HG02642 (cell line): Measurements from ENCODE around the gene ANKMY1.

Experiments used
- ATAC-seq: cut with Tn5 transposase; IDR thresholded peaks from one replicate; pipeline ENCODE4 v1.9.1; 2021; ENCODE audit warnings: mild to moderate bottlenecking; ENCODE audit not compliant: unreplicated experiment, poor library complexity

ANKMY1 gene

DNA sequence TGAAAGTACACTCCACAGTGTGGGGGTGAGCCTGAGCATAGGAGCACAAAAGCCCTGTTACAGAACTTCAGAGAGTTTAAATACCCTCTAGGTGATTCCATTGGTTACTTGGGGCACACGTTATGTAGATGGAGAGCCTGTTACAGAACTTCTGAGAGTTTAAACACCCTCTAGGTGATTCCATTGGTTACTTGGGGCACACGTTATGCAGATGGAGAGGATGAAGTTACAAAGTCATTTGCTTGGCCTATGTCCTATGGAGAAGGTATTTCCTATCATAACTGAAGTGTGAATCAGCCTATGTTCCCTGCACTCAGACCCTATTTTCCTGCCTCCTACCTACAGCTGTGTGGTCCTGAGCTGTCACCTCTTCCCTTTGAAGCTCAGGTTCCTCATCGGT is 25.0 kb upstream of the ANKMY1 start:
- ATAC-seq, result no peak

DNA sequence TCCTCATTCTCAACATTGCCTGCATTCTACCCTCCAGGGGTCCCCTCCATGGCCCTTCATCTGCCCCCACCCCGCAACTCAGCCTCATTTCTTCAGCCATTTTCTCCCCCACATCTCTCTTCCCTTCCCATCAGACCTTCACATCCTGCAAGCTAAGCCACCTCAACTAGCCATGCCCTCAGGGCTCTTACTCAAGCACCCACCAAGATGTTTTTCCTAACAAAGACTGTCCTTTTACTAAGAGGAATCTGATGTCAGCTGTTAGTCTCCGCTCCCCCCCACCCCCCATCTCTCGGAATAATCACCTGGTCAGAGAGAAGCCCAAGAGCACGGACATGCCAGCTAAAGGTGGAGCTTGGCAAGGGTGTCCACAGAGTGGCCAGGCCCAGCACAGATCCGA is 24.0 kb upstream of the ANKMY1 start:
- no peak for ATAC-seq

DNA sequence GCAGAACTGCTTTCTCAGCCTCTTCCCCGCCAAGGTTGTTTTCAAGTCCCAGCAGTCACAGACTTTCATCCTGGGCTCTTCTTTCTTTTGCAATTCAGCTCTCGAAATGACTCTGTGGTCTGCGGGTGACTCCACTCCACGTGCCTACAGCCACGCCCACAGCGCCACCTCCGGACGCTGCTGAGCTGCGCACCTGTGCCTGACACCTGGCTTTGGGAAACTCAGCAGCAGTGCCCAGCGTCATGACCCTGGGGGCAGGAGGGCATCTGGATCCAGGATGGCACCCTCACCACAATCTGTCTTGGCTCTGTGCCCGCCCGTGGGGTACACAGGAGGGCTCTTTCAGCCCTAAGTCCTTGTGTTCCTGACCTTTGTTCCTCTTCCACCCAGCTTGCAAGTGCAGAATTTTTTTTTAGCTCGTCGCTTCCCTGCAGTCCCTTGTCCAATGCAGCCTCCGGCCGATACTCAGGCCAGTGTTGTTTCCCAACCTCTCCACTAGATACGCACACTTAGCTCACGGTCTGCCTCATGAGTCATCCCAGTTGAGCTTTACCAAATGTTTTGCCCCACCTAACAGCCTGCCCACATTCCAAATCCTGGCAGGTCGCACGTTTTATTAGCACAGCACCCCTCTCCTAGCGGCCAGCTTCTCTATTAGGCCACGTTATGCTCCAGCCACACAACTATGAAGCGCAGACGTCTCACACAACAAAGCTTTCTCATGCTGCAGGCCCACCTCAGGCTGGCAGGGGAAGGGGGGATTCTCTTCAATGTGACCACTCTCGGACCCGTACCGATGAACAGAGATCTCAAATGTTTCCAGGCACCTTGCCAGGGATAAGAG is 22.2 kb upstream of the ANKMY1 start:
- ATAC-seq, result no peak

DNA sequence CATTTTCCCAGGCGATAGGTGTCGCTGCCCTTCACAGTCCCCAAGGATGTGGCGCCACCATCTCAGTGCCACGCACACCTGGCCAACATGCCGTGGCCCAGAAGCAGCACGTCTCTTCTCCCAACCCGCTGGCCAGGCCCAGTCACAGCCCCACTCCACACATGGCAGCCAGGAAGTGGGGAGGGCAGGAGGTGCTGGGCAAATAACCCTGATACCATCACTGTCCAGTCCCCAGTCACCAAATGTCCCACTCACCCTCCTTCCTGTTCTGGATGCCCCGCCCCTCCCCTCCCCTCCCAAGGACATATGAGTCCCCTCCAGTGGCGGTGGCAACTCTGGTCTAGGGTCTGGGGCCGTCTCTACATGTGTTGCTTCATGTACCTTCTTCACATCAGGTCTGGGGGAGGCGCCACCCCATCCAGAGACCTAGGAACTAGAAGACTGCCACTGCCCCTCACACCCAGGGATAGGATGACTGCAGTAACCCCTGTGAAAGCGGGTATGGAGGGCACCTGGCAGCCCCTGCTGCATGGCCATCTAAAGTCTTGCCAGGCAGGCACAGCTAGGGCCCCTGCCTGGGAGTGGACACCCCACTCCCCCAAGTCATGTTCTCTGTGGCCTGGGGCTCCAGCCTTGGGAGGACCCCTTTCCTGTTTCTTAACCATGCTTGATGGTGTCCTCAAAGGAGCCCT is 21.4 kb upstream of the ANKMY1 start:
- ATAC-seq, result no peak

DNA sequence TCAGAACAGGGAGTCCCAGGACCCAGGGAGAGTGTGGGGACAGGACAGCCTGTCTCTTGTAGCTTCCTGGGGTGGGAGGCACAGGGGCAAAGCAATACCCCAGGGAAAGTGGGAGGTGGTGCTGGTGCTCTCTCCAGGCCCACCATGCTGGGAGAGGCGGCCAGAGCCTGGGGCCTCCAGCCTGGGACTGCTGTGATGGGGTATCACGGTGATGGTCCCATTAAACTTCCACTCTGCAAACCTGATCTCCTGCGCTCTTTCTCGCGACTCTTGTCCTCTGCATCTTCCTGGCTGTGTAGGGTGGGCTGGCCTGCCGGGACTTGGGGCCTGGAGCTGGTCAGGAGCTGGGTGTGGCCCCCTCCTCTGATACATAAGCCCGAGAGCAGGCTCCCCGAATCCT is 20.7 kb upstream of the ANKMY1 start:
- ATAC-seq, result no peak

DNA sequence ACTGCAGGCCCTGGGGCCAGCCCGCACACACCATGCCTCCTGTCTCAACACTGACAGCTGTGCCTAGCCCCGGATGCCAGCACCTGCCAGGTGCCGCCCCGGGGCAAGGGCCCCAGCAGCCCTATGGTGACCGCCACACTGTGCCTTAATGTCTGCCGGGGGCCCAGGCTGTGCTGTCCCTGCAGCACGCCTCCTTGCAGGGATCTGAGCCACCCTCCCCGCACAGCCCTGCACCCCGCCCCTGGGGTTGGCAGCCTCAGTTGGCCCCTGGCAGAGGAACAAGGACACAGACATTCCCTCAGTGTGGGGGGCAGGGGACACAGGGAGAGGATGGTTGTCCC is 20.3 kb upstream of the ANKMY1 start:
- ATAC-seq, result no peak

DNA sequence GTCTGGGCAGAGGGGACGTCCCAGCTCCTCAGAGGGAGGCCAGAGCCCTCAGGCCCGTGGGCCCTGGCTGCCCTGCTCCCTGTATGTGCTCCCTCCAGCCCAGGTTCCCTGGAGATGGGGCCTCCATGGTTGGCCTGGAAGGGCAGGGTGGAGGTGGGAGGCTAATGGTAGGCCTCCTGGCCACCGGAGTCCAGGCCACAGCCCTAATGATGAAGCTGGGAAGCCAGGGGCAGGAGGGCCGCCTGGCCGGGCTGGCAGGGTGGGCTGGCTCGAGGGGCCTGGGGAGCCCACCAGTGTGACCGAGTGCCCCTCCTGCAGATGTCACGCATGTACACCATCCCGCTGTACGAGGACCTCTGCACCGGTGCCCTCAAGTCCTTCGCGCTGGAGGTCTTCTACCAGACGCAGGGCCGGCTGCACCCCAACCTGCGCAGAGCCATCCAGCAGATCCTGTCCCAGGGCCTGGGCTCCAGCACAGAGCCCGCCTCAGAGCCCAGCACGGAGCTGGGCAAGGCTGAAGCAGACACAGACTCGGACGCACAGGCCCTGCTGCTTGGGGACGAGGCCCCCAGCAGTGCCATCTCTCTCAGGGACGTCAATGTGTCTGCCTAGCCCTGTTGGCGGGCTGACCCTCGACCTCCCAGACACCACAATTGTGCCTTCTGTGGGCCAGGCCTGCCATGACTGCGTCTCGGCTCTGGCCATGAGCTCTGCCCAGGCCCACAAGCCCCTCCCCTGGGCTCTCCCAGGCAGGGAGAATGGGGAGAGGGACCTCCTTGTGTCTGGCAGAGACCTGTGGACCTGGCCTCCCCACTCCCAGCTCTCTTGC is 19.7 kb upstream of the ANKMY1 start:
- ATAC-seq, result no peak

DNA sequence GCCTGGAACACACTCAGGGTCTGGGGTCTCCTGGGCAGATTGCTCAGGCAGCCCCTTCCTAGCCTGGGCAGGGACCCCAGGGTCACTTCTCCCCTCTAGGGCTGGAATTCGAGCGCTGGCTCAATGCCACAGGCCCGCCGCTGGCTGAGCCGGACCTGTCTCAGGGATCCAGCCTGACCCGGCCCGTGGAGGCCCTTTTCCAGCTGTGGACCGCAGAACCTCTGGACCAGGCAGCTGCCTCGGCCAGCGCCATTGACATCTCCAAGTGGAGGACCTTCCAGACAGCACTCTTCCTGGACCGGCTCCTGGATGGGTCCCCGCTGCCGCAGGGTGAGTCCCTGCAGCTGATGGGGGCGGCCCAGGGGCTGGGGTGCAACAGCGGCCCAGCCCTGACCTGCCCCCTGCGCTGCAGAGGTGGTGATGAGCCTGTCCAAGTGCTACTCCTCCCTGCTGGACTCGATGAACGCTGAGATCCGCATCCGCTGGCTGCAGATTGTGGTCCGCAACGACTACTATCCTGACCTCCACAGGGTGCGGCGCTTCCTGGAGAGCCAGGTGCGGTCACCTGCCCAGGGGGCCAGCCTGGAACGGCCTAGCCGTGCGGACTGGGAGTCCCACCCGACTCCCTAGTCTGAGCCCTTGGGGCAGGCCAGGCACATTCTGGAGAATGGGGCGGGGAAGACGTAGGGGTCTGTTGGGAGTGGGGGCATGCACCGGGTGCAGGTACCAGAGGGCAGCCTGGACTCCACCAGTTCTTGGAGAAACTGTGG is 18.8 kb upstream of the ANKMY1 start:
- no peak for ATAC-seq

DNA sequence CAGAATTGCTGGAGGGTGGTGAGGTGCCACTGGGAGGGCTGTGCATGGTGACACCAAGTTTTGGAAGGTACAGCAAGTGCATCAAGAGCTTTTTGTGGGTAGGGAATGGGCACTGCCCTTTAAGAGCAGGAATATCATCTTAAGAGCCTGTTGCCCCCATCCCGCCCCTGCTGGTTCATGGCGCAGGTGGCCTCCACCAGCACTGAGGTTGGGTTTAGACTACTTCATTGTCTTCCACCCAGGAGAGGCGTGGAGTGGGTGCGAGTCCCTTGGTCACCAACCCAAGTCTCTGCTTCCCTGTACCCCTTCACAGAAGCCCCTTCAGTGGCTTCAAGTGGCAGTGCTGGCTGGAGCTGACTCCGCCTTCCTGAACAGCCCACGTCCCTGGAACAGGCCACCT is 18.2 kb upstream of the ANKMY1 start:
- no peak for ATAC-seq

DNA sequence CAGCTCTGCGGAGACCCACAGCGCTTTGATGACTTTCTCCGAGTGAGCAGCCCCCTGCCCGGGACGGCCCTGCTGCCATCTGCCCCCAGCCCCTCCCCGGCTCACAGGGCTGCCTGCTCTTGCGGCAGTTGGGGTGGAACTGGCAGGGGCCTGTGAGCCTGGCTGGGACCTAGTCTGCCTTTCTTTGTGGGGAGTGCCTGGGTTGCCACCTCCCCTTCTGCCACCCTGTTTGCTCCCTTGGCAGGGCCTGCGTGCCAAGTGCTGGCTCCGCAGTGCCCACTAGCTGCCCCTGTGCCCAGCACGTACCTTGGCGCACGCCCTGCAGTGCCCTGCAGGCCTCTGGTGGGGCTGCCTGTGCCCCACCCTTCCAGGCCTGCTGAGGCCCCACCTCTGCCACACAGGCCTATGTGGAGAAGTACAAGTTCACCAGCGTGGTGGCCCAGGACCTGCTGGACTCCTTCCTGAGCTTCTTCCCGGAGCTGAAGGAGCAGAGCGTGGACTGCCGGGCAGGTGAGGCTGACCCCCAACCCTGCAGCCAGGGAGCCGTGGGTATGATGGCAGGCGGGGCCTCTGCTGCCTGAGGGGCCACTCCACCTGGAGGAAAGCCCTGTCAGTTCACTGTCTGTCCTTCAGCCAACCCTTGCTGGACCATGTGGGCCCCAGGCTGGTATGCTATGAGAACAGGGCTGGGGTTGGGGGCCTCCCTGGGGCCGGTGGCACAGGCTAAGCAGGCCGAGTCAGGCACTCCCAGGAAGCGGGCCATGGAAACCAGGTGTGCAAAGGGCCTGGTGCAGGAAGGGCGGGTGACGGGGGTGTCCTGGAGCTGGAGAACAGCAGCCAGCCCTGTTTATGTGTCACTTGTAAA is 17.5 kb upstream of the ANKMY1 start:
- no peak for ATAC-seq

DNA sequence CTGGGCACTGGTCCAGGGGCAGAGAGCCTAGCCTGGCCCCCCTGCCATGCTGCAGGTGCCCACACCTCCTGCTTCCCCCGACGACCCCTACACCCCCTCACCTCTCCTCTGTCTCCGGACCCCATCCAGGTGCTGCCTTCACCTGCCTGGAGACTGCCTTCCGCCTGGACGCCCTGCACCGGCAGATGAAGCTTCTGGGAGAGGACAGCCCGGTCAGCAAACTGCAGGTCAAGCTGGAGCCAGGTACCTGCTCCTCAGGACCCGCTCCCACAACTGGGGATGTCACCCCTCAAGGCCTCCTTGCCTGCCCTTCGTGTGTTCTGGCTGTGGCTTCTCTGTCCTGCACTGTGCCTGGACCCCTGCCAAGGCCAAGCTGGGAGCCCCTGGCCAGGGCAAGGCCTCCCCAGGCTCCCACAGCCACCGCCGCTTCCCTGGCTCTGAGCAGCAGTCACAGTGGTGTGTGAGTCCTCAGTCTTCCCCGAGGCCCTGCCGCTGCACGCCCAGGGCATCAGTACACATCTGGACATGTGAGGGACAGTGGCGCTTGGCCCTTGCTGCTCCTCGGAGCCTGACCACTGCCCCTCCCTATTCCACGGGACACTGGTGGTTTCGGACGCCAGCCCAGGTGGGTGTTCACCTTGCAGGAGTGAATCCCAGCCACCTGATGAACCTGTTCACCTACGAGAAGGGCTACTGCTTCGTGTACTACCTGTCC is 16.8 kb upstream of the ANKMY1 start:
- ATAC-seq, result no peak

DNA sequence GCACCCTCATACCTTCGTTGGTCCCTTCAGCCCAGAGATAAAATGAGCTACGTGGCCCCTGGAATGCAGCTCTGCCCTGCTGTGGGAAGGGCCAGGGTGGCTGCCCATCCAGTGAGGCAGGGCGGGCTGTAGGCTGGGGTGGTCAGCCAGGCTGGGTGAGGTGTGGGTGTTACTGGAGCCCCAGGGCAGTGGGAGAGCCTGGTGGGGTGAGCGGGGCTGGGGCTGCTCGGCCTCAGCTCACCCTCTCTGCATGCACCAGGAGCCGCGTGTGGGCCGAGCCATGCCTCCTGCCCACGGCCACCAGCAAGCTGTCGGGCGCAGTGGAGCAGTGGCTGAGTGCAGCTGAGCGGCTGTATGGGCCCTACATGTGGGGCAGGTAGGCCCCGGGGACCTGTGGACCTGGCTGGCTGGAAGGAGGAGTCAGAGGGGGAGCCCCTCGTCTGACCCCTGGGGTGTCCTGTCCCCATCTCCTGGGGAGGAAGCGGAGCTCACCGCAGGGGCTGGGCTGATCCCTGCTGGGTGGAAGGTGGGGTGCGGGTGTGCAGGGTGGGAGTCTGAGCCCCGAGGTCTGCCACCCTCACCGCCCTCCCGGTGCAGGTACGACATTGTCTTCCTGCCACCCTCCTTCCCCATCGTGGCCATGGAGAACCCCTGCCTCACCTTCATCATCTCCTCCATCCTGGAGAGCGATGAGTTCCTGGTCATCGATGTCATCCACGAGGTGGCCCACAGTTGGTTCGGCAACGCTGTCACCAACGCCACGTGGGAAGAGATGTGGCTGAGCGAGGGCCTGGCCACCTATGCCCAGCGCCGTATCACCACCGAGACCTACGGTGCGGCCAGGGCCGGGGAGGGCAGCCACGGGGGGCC is 16.0 kb upstream of the ANKMY1 start:
- ATAC-seq, result no peak

DNA sequence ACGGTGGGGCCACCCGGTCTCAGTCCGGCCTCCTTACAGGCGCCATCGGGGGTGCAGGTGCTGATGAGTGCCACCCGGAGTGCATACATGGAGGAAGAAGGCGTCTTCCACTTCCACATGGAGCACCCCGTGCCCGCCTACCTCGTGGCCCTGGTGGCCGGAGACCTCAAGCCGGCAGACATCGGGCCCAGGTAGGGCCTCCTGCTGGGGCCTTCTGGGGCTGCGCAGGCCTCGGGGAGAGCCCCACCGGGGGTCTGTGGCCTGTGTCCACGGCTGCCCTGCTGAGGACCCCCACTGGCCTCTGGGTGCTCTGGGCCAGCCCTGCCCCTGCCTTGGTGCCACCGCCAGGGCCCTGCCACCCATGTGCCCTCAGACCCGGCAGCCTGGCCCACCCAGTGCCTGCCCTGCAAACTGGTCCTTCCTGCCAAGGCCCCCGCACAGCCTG is 15.3 kb upstream of the ANKMY1 start:
- no peak for ATAC-seq

DNA sequence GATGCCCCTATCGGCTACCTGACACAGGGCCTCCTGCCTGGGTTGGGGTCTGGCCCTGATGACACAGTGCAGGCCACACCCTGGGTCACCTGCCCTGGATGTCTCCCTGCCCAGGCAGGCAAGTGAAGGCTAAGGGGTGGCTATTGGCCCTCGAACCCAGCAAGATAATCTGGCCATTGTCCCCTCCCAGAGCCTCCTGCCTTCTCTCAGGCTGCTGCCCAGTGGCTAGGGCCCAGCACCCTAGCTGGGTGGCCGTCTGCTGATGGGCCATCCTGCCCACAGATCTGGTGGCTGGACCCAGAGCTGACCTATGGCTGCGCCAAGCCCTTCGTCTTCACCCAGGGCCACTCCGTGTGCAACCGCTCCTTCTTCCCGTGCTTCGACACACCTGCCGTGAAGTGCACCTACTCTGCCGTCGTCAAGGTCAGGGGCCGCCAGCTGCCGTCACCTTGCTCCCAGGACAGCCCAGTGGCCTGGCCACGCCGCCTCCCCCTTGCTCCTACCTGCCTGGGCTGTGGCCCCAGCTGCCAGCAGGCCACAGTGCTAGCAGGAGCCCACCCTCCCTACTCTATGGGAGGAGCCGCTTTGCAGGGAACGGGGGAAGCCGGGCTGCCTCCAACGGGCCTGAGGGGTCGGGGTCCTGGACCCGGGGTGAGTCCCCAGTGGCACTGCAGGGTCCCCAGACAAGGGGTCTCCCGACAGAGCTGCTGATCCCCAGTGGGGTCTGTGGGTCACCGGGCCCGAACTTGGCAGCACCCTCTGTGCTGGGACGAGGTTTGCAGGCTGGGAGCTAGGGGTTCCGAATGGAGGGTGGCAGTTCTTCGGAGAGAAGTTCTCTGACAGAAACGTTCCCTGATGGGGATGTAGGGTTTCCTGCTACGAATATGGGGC is 14.6 kb upstream of the ANKMY1 start:
- ATAC-seq, result no peak

DNA sequence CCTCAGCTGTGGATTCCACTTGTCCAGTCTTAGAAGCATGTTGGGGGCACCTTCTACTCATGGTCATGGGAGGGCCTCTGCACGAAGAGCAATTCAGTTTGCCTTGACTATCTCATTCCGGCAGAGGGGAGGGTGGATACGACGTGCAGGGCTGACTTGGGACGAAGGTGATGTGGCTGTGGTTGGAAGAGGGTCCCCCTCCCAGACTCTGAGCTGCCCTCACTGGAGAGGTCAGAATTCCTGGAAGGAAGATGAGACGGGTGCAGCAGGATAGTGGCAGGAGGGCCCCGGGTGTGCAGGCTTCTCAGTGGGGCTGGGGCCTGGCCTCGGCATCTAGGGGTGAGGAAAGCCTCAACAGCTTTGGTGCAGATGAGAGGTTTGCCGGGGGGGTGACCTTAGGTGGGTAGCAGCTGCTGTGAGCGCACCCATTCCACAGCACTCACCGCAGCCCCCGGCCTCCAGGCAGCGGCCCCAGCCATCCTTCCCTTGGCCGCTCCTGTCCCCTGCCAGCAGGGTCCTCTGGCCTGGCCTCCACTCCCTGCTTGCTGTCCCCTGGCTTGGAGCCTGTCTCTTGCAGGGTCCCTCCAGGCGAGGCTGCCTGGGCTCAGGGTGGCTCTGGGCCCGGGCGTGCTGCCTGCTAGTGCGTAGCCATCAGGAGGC is 13.7 kb upstream of the ANKMY1 start:
- no peak for ATAC-seq

DNA sequence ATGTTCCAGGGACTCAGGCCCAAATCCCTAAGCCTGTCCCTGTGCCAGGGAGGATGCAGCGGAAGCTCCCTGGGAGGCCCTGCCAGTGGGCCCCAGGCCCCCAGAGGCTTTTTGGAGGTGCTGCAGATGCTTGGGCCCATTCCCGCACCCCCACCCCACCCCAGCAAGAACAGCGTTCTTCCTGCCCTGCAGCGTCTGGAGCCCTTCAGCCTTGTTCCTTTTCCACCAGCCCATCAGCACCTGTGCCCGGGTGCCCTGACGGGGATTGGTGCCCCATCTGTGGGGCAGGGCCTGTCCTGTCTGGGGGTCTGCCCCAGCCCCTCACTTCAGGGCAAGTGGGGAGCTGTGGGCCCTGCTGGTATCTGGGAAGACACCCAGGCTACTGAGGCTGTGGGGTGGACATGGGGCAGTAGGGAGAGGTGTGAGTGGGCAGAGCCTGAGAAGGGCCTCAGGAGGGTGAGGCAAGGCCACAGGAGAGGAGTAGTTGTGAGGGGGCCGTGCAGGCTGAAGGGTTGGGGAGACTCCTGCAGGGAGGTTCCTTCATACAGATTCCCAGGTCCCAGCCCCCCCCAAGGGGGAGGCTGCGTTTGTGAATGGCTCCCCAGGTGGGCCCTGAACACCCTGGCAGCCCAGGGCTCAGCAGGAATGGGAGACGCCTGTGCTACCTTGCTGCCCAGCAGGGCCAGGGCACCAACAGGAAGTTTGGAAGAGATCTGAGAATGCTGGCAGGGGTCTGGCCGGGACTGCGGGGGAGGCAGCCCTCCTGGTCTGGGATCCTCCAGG is 12.9 kb upstream of the ANKMY1 start:
- no peak for ATAC-seq
